8988T (cell line): ENCODE data around the gene TUBA4B.
A peak's percentile ranks its signal among the peaks of the same experiment; 100 is the strongest.
"Not testable (repeated sequence)": the region's sequence is repeated elsewhere in the genome, so short reads cannot be mapped to it uniquely, and the experiment has no call there.

Experiments used
- DNase-seq: peaks from one replicate; pipeline ENCODE4 v3.0.0; 2011

Gene TUBA4B

GRCh38 chr2:219291910-219292490 is 39.0 kb downstream of the TUBA4B start:
- no peak for DNase-seq

- no peak for DNase-seq
Observed at GRCh38 chr2:219292616-219293015, 39.6 kb downstream of the TUBA4B start.

- no peak for DNase-seq
Observed at GRCh38 chr2:219293736-219294231, 40.7 kb downstream of the TUBA4B start.

GRCh38 chr2:219294356-219295351 is 41.6 kb downstream of the TUBA4B start:
- DNase-seq, result peak; percentile 98

- DNase-seq, result no peak
Observed at GRCh38 chr2:219296142-219296541, 43.1 kb downstream of the TUBA4B start.

GRCh38 chr2:219296631-219297391 is 43.8 kb downstream of the TUBA4B start:
- no peak for DNase-seq

- no peak for DNase-seq
Observed at GRCh38 chr2:219297766-219298456, 44.9 kb downstream of the TUBA4B start.

GRCh38 chr2:219298759-219299371 is 45.8 kb downstream of the TUBA4B start:
- DNase-seq, result peak; percentile 96

- no peak for DNase-seq
Observed at GRCh38 chr2:219299372-219299760, 46.3 kb downstream of the TUBA4B start.

GRCh38 chr2:219300022-219300421 is 47.0 kb downstream of the TUBA4B start:
- DNase-seq, result no peak

- no peak for DNase-seq
Observed at GRCh38 chr2:219302412-219302968, 49.4 kb downstream of the TUBA4B start.

GRCh38 chr2:219304223-219304622 is 51.2 kb downstream of the TUBA4B start:
- DNase-seq, result no peak

- no peak for DNase-seq
Observed at GRCh38 chr2:219306047-219306446, 53.0 kb downstream of the TUBA4B start.

- peak; percentile 89 for DNase-seq
Observed at GRCh38 chr2:219308142-219309101, 55.4 kb downstream of the TUBA4B start.

- DNase-seq, result no peak
Observed at GRCh38 chr2:219309278-219309677, 56.2 kb downstream of the TUBA4B start, which contains the start of gene PTPRN. PTPRN (minus strand) TSS chr2:219309401; CDS start chr2:219309332, 69 bp downstream.

GRCh38 chr2:219312683-219313263 is 59.7 kb downstream of the TUBA4B start:
- not testable (repeated sequence) for DNase-seq

GRCh38 chr2:219314804-219315468 is 61.9 kb downstream of the TUBA4B start:
- DNase-seq, result no peak
